Measurements from ENCODE around the gene ALPK3. TPM values are rescaled to one million over a fixed set of nuclear protein-coding genes. Genes with fewer than 3 reads are reported as not detected.

Gene ALPK3
- polyA plus RNA-seq, 1 experiment, result 0.06 TPM

- TF ChIP-seq CTCF (IDR thresholded peaks at IDR 0.05; ENCODE audit: insufficient read depth, low read depth, low read length), result no peak
- H3K27me3 ChIP-seq (ENCODE audit: control insufficient read depth, insufficient read depth, low read length), result peaks cover 2% of the 10 kb centered on the region; the same call in 1 of the 2 replicates
- CTCF ChIA-PET, result no interaction called here
- DNase-seq (ENCODE audit: low read depth), result no peak
- H3K4me3 ChIP-seq (ENCODE audit: low read depth, low read length), result no peak overlapping the region
- no peaks in the 10 kb centered on the region for H3K36me3 ChIP-seq (ENCODE audit: control insufficient read depth, insufficient read depth, low read length)
- POLR2A ChIA-PET, result no interaction called here
These were observed 84.4 kb downstream of the ALPK3 start for GRCh38 chr15:84901540-84901939.

GRCh38 chr15:84903751-84904150 lies 86.6 kb downstream of the ALPK3 start:
- ChIA-PET POLR2A (no interaction called here), CTCF (interaction anchor here (1.4 to 1.7 kb wide), 2 partner anchors 15 to 24 kb away, joined by 3 to 4 read pairs; no protein-coding TSS in a partner anchor)
- no peak for DNase-seq (ENCODE audit: low read depth)
- TF ChIP-seq CTCF (IDR thresholded peaks at IDR 0.05; ENCODE audit: insufficient read depth, low read depth, low read length), result no peak
- peaks cover under 1% of the 10 kb centered on the region; the same call in 1 of the 2 replicates for H3K27me3 ChIP-seq (ENCODE audit: control insufficient read depth, insufficient read depth, low read length)
- H3K4me3 ChIP-seq (ENCODE audit: low read depth, low read length), result no peak overlapping the region
- no peaks in the 10 kb centered on the region for H3K36me3 ChIP-seq (ENCODE audit: control insufficient read depth, insufficient read depth, low read length)

- H3K27me3 ChIP-seq (ENCODE audit: control insufficient read depth, insufficient read depth, low read length), result no peaks in the 10 kb centered on the region
- no peaks in the 10 kb centered on the region for H3K36me3 ChIP-seq (ENCODE audit: control insufficient read depth, insufficient read depth, low read length)
- no peak for TF ChIP-seq CTCF (IDR thresholded peaks at IDR 0.05; ENCODE audit: insufficient read depth, low read depth, low read length)
- ChIA-PET POLR2A (no interaction called here), CTCF (interaction anchor here (1.7 kb wide), 1 partner anchor 24 kb away, joined by 3 read pairs; no protein-coding TSS in a partner anchor)
- no peak for DNase-seq (ENCODE audit: low read depth)
- no peak overlapping the region for H3K4me3 ChIP-seq (ENCODE audit: low read depth, low read length)
These were observed 87.3 kb downstream of the ALPK3 start for GRCh38 chr15:84904419-84904818.

GRCh38 chr15:84905016-84905916 lies 88.1 kb downstream of the ALPK3 start:
- ChIA-PET CTCF (interaction anchor here (1.7 kb wide), 1 partner anchor 23 kb away, joined by 3 read pairs; no protein-coding TSS in a partner anchor), POLR2A (no interaction called here)
- DNase-seq (ENCODE audit: low read depth), result no peak
- no peak overlapping the region for H3K4me3 ChIP-seq (ENCODE audit: low read depth, low read length)
- no peaks in the 10 kb centered on the region for H3K36me3 ChIP-seq (ENCODE audit: control insufficient read depth, insufficient read depth, low read length)
- TF ChIP-seq CTCF (IDR thresholded peaks at IDR 0.05; ENCODE audit: insufficient read depth, low read depth, low read length), result no peak
- no peaks in the 10 kb centered on the region for H3K27me3 ChIP-seq (ENCODE audit: control insufficient read depth, insufficient read depth, low read length)

GRCh38 chr15:84907731-84908130 lies 90.6 kb downstream of the ALPK3 start:
- CTCF ChIA-PET, result interaction anchor here (1.1 to 1.4 kb wide), 2 partner anchors 10 to 21 kb away, joined by 3 read pairs; no protein-coding TSS in a partner anchor

More at GRCh38 chr15:84907731-84908130, 90.6 kb downstream of the ALPK3 start:
- no peaks in the 10 kb centered on the region for H3K36me3 ChIP-seq (ENCODE audit: control insufficient read depth, insufficient read depth, low read length)
- POLR2A ChIA-PET, result no interaction called here
- no peak for DNase-seq (ENCODE audit: low read depth)
- TF ChIP-seq CTCF (IDR thresholded peaks at IDR 0.05; ENCODE audit: insufficient read depth, low read depth, low read length), result no peak
- no peak overlapping the region for H3K4me3 ChIP-seq (ENCODE audit: low read depth, low read length)
- no peaks in the 10 kb centered on the region for H3K27me3 ChIP-seq (ENCODE audit: control insufficient read depth, insufficient read depth, low read length)
